ENCODE results near the gene PLCH2. TPM values are rescaled to one million over a fixed set of nuclear protein-coding genes. Genes with fewer than 3 reads are reported as not detected.

Gene PLCH2
- total RNA-seq, 1 experiment from 2014 or later, result not detected

DNA sequence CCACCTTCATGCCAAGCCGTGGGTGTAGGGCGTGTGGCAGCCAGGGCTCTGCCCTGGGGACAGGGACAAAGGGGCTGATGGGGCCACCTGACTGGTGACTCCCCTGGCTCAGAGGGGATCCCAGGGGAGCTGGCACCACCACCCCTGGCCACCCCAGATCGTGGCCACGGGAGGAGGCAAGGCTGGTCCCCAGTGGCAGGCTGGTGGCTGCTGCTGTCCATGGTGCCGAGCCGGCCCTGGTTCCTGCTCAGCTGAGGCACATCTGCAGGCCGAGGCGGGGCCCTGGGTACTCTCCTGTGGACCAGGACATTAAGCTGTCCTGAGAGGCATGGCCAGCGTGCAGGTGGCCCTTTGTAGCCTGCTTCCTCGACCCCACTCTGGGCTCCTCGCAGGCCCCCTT is 6.5 kb downstream of the PLCH2 start:
- CTCF ChIA-PET, result no interaction called here
- H3K27me3 ChIP-seq (replicated peaks; ENCODE audit: insufficient read depth, low read depth, low read length, poor library complexity), result no peaks in the 10 kb centered on the region
- no peaks in the 10 kb centered on the region for H3K9me3 ChIP-seq (ENCODE audit: low read depth, low read length, poor library complexity, severe bottlenecking)
- POLR2A ChIA-PET (ENCODE audit: low non-redundant PET), result no interaction called here
- H3K27ac ChIP-seq (ENCODE audit: low read depth, low read length, poor library complexity, severe bottlenecking), result no peak overlapping the region
- intact Hi-C loops (cut with micrococcal nuclease; ENCODE audit: unreplicated experiment), result no loop called here
- DNase-seq (ENCODE audit: low spot score), result no peak
- TF ChIP-seq EZH2 (IDR thresholded peaks at IDR 0.05; ENCODE audit: borderline replicate concordance, low read depth, low read length, poor library complexity, severe bottlenecking) (no peak), CTCF (conservative IDR thresholded peaks at IDR 0.05; ENCODE audit: low read depth, low read length) (no peak)
- H3K36me3 ChIP-seq (ENCODE audit: insufficient read depth, low read length, poor library complexity, severe bottlenecking), result no peaks in the 10 kb centered on the region
- no peak overlapping the region for H3K4me3 ChIP-seq (ENCODE audit: low read depth, low read length, poor library complexity, severe bottlenecking)
- no TSS peak for BruUV-seq (replicated peaks)
- H3K4me1 ChIP-seq (ENCODE audit: insufficient read depth, low read length, poor library complexity, severe bottlenecking), result peaks cover 13% of the 10 kb centered on the region

GRCh38 chr1:2483026-2483425 is 6.9 kb downstream of the PLCH2 start:
- Histone ChIP-seq H3K27ac (ENCODE audit: low read depth, low read length, poor library complexity, severe bottlenecking) (no peak overlapping the region), H3K4me1 (ENCODE audit: insufficient read depth, low read length, poor library complexity, severe bottlenecking) (peaks cover 13% of the 10 kb centered on the region)
- intact Hi-C loops (cut with micrococcal nuclease; ENCODE audit: unreplicated experiment), result no loop called here

DNA sequence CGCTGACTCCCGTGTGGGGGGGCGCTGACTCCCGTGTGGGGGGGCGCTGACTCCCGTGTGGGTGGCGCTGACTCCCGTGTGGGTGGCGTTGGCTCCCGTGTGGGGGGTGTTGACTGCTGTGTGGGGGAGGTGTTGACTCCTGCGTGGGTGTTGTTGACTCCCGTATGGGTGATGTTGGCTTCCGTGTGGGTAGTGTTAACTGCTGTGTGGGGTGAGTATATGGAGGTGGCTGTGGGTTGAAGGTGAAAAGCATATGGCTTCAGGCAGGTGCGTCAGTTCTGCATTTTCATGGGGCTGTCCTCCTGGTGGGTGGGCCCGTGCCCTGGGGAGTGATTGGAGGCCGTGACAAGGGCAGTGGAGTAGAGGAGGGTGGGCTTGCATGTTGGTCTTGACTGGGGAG is 7.9 kb downstream of the PLCH2 start:
- CTCF ChIA-PET, result no interaction called here
- Histone ChIP-seq H3K27ac (ENCODE audit: low read depth, low read length, poor library complexity, severe bottlenecking) (no peak overlapping the region), H3K4me3 (ENCODE audit: low read depth, low read length, poor library complexity, severe bottlenecking) (no peak overlapping the region), H3K36me3 (ENCODE audit: insufficient read depth, low read length, poor library complexity, severe bottlenecking) (no peaks in the 10 kb centered on the region), H3K27me3 (replicated peaks; ENCODE audit: insufficient read depth, low read depth, low read length, poor library complexity) (no peaks in the 10 kb centered on the region), H3K9me3 (ENCODE audit: low read depth, low read length, poor library complexity, severe bottlenecking) (no peaks in the 10 kb centered on the region), H3K4me1 (ENCODE audit: insufficient read depth, low read length, poor library complexity, severe bottlenecking) (peaks cover 13% of the 10 kb centered on the region)
- no peak for DNase-seq (ENCODE audit: low spot score)
- BruUV-seq (replicated peaks), result no TSS peak
- POLR2A ChIA-PET (ENCODE audit: low non-redundant PET), result no interaction called here
- no peak for TF ChIP-seq CTCF (conservative IDR thresholded peaks at IDR 0.05; ENCODE audit: low read depth, low read length)
- no peak for TF ChIP-seq EZH2 (IDR thresholded peaks at IDR 0.05; ENCODE audit: borderline replicate concordance, low read depth, low read length, poor library complexity, severe bottlenecking)
- intact Hi-C loops (cut with micrococcal nuclease; ENCODE audit: unreplicated experiment), result no loop called here

More at GRCh38 chr1:2483026-2483425, 6.9 kb downstream of the PLCH2 start:
- BruUV-seq (replicated peaks), result no TSS peak
- Histone ChIP-seq H3K27me3 (replicated peaks; ENCODE audit: insufficient read depth, low read depth, low read length, poor library complexity) (no peaks in the 10 kb centered on the region), H3K36me3 (ENCODE audit: insufficient read depth, low read length, poor library complexity, severe bottlenecking) (no peaks in the 10 kb centered on the region), H3K4me3 (ENCODE audit: low read depth, low read length, poor library complexity, severe bottlenecking) (no peak overlapping the region), H3K9me3 (ENCODE audit: low read depth, low read length, poor library complexity, severe bottlenecking) (no peaks in the 10 kb centered on the region)
- TF ChIP-seq CTCF (conservative IDR thresholded peaks at IDR 0.05; ENCODE audit: low read depth, low read length) (no peak), EZH2 (IDR thresholded peaks at IDR 0.05; ENCODE audit: borderline replicate concordance, low read depth, low read length, poor library complexity, severe bottlenecking) (no peak)
- DNase-seq (ENCODE audit: low spot score), result no peak
- CTCF ChIA-PET, result no interaction called here
- POLR2A ChIA-PET (ENCODE audit: low non-redundant PET), result no interaction called here

Data from A673 (cell line).